Measurements from ENCODE around the gene JAK3. TPM values are rescaled to one million over a fixed set of nuclear protein-coding genes. Genes with fewer than 3 reads are reported as not detected.

JAK3 gene
- total and polyA plus RNA-seq, 2 of the 8 experiments (the other 6 are each of a cell fraction or from before 2014, with no cell fraction given) = 4.0 to 4.7 TPM

- no peak overlapping the region for H2BK5ac ChIP-seq (ENCODE audit: low read depth, low read length)
- H3K79me1 ChIP-seq (ENCODE audit: low read depth, low read length) = no peaks in the 10 kb centered on the region
- DNase-seq (ENCODE audit: low read depth in 1 of 2, low spot score in 2 of 2) (no peak), FAIRE-seq (no peak)
- H3K4ac ChIP-seq (replicated peaks; ENCODE audit: insufficient read length, low read depth, low read length) = no peak overlapping the region
- 0 out of 2 replicates have a peak overlapping the region, but pooled peaks have one; percentile 9 for H2BK12ac ChIP-seq (ENCODE audit: low read depth, low read length)
- no peak overlapping the region for H4K8ac ChIP-seq (ENCODE audit: extremely low read depth, insufficient read depth, low read length)
- peaks cover 0 to 3% of the 10 kb centered on the region in 2 experiments for H4K20me1 ChIP-seq (replicated peaks in 1 of 2; ENCODE audit: control insufficient read depth in 1 of 2, insufficient read depth in 2 of 2, low read length in 2 of 2)
- H2AK5ac ChIP-seq (ENCODE audit: low read depth, low read length) = no peak overlapping the region
- no peak overlapping the region for H3K14ac ChIP-seq (ENCODE audit: insufficient read length)
- POLR2A ChIA-PET (ENCODE audit: partially characterized antibody) = interaction anchor here (0.5 to 12.5 kb wide), 6 partner anchors 12 to 591 kb away, joined by 3 to 133 read pairs (median 3); partner anchors contain the start of gene RPL18A
- TF ChIP-seq TCF12 (IDR thresholded peaks at IDR 0.05; ENCODE audit: low read depth, low read length) = no peak
- peak; percentile 80; the same call in 1 of the 2 replicates for TF ChIP-seq KDM1A (IDR thresholded peaks at IDR 0.05; ENCODE audit: borderline replicate concordance, low read length)
- TF ChIP-seq JUND (IDR thresholded peaks at IDR 0.05; ENCODE audit: low read length) = no peak
- no peak overlapping the region for H2AFZ ChIP-seq (ENCODE audit: low read length)
- no peak overlapping the region for H4K91ac ChIP-seq (replicated peaks; ENCODE audit: insufficient read length, low read length)
- CTCF ChIA-PET (ENCODE audit: partially characterized antibody) = interaction anchor here (0.6 to 2.1 kb wide), 8 partner anchors 9 to 668 kb away, joined by 3 to 8 read pairs (median 4); partner anchors contain the start of gene RPL18A
- WGBS, 2 experiments (ENCODE audit: extremely low coverage in 1 of 2, insufficient coverage in 1 of 2, insufficient read length in 1 of 2, insufficient replicate concordance in 2 of 2, low coverage in 1 of 2, low lambda C conversion rate in 2 of 2, missing lambda C conversion rate in 1 of 2) = 84% methylated on average over 9 of the region's 9 CpGs; no CpG with 5 or more reads in 1 of the 2 experiments
- no peak overlapping the region for H3K27ac ChIP-seq (ENCODE audit: low read depth, low read length)
- no peak overlapping the region for H3K23ac ChIP-seq (ENCODE audit: insufficient read length)
- H3K27me3 ChIP-seq (replicated peaks in 1 of 4; ENCODE audit: control insufficient read depth in 3 of 4, extremely low read depth in 1 of 4, insufficient read depth in 3 of 4, low read length in 3 of 4) = peaks cover 0 to 14% (median 5%) of the 10 kb centered on the region in 4 experiments; a peak in 5 of 7 replicates
- H3K4me1 ChIP-seq (replicated peaks in 1 of 4; ENCODE audit: control insufficient read depth in 3 of 4, insufficient read depth in 4 of 4, low read length in 3 of 4) = peaks cover 0 to 16% (median 4%) of the 10 kb centered on the region in 4 experiments; a peak in 5 of 7 replicates
- no peaks in the 10 kb centered on the region for H3K36me3 ChIP-seq (ENCODE audit: control insufficient read depth in 2 of 4, insufficient read depth in 4 of 4, low read length in 3 of 4)
- no peak overlapping the region for H3K9ac ChIP-seq (replicated peaks in 1 of 4; ENCODE audit: extremely low read depth in 1 of 4, low read depth in 3 of 4, low read length in 3 of 4)
- H3K18ac ChIP-seq (ENCODE audit: extremely low read depth, low read length) = no peak overlapping the region
- no peak overlapping the region for H4K5ac ChIP-seq (ENCODE audit: insufficient read length, low read depth, low read length)
- H3K79me2 ChIP-seq (ENCODE audit: control insufficient read depth in 1 of 2, insufficient read depth in 2 of 2, low read length in 2 of 2) = no peaks in the 10 kb centered on the region
- H3K56ac ChIP-seq (replicated peaks; ENCODE audit: insufficient read length, low read depth, low read length) = no peak overlapping the region
- H2BK20ac ChIP-seq (ENCODE audit: low read length) = no peak overlapping the region
- H3K4me3 ChIP-seq (ENCODE audit: extremely low read depth in 1 of 4, insufficient read depth in 2 of 4, low read depth in 3 of 4, low read length in 4 of 4) = no peak overlapping the region
- H3K23me2 ChIP-seq (ENCODE audit: low read depth, low read length) = peaks cover 14% of the 10 kb centered on the region
- no peak overlapping the region; the same call in 1 of the 2 replicates for H2BK15ac ChIP-seq (ENCODE audit: low read length)
- peak overlapping the region in 1 of 2 experiments; percentile 66; a peak in 2 of 4 replicates for H3K4me2 ChIP-seq (ENCODE audit: insufficient read depth in 1 of 2, low read depth in 2 of 2, low read length in 2 of 2)
- no peak overlapping the region for H2BK120ac ChIP-seq (replicated peaks; ENCODE audit: low read depth, low read length)
- H3K9me3 ChIP-seq (ENCODE audit: insufficient read depth in 2 of 2, low read depth in 1 of 2, low read length in 1 of 2) = no peaks in the 10 kb centered on the region
These were observed 4.4 kb downstream of the JAK3 start for GRCh38 chr19:17843292-17843827.

Measured in H1 (cell line).